HCT116 (cell line): ENCODE data around the gene PDE10A. TPM values are rescaled to one million over a fixed set of nuclear protein-coding genes. Genes with fewer than 3 reads are reported as not detected.

Source experiments
- ATAC-seq: fragments of 200-7000 bp; cut with Tn5 transposase; 2 replicates; pipeline ENCODE4 v1.9.1; 2020; ENCODE audit warnings: mild to moderate bottlenecking, moderate library complexity
- BruUV-seq: library from RNA; stranded (reverse); fragments of 400-500 nt; replicated peaks from 2 replicates; lab custom pipeline; 2021; lab: Mats Ljungman, UMichigan
- CTCF ChIA-PET: fragments of 300-600 bp; sonication (Branson Sonifier 250); formaldehyde crosslinking; loops from one replicate; lab custom pipeline; 2021; ENCODE audit warnings: antibody characterized with exemption; lab: Charles Lee
- POLR2A ChIA-PET: fragments of 300-600, 350-600 bp; sonication (Branson Sonifier 250); formaldehyde crosslinking; loops from one replicate; lab custom pipeline; 2021; ENCODE audit warnings: antibody characterized with exemption; lab: Charles Lee
- RAD21 ChIA-PET, 2 experiments: fragments of 300-600 bp; sonication (Branson Sonifier 250); formaldehyde crosslinking; loops; one replicate each; lab custom pipeline; 2023; ENCODE audit warnings: low total read pairs in 2 of 2; ENCODE audit not compliant: uncharacterized antibody in 2 of 2, unreplicated experiment in 2 of 2, low non-redundant PET in 1 of 2; lab: Charles Lee
- DNase-seq: peaks from one replicate; pipeline ENCODE4 v3.0.0-alpha.2; 2010; ENCODE audit warnings: low read depth, low spot score
- H2AFZ ChIP-seq: fragments of 200-600 bp; shearing (Covaris generic), sonication (generic); 2 replicates; pipeline ENCODE4 v1.6.1; 2017; ENCODE audit warnings: low read depth, mixed run types, mixed read lengths, antibody characterized with exemption, low read length; ENCODE audit not compliant: poor library complexity, severe bottlenecking
- H3K27ac ChIP-seq: 2 replicates; pipeline ENCODE4 v1.5.1; 2012; ENCODE audit warnings: low read depth, low read length
- H3K27me3 ChIP-seq: fragments of 200-600 bp; sonication (generic); 2 replicates; pipeline ENCODE4 v1.6.1; 2016; ENCODE audit warnings: mixed run types, low read length, mixed read lengths; ENCODE audit not compliant: insufficient read depth
- H3K36me3 ChIP-seq, 2 experiments: fragments of 200-500 bp in 1 of 2; fragments of 200-600 bp in 1 of 2; sonication (Bioruptor generic) in 1 of 2; sonication (generic) in 1 of 2; 2 replicates each; pipeline versions ENCODE4 v1.5.1 to v1.6.1; 2014 to 2016; ENCODE audit warnings: low read length in 2 of 2, inconsistent platforms in 1 of 2, mixed read lengths in 1 of 2, mixed run types in 1 of 2; ENCODE audit not compliant: insufficient read depth in 2 of 2, control insufficient read depth in 1 of 2
- H3K4me1 ChIP-seq, 2 experiments: fragments of 200-600 bp in 1 of 2; sonication (generic) in 1 of 2; 2 replicates each; pipeline versions ENCODE4 v1.5.1 to v1.6.1; 2012 to 2017; ENCODE audit warnings: low read length in 2 of 2, inconsistent platforms in 1 of 2, mild to moderate bottlenecking in 1 of 2, mixed read lengths in 1 of 2, mixed run types in 1 of 2, moderate library complexity in 1 of 2; ENCODE audit not compliant: insufficient read depth in 2 of 2, control insufficient read depth in 1 of 2
- H3K4me2 ChIP-seq: fragments of 200-600 bp; sonication (generic); 2 replicates; pipeline ENCODE4 v1.6.1; 2017; ENCODE audit warnings: mixed run types, low read length, mixed read lengths
- H3K4me3 ChIP-seq, 2 experiments: fragments of 200-600 bp in 1 of 2; sonication (generic) in 1 of 2; replicated peaks in 1 of 2; 2 replicates each; pipeline ENCODE4 v1.5.1; 2011 to 2016; ENCODE audit warnings: low read length in 2 of 2, control low read depth in 1 of 2, low read depth in 1 of 2, mild to moderate bottlenecking in 1 of 2, mixed read lengths in 1 of 2, mixed run types in 1 of 2
- H3K79me2 ChIP-seq: fragments of 200-600 bp; sonication (generic); 2 replicates; pipeline ENCODE4 v1.6.1; 2017; ENCODE audit warnings: mild to moderate bottlenecking, mixed run types, low read length, moderate library complexity, mixed read lengths; ENCODE audit not compliant: insufficient read depth
- H3K9ac ChIP-seq: fragments of 200-600 bp; sonication (generic); 2 replicates; pipeline ENCODE4 v1.6.1; 2016; ENCODE audit warnings: low read length, mixed read lengths
- H3K9me2 ChIP-seq: fragments of 200-600 bp; sonication (generic), shearing (Covaris generic); 2 replicates; pipeline ENCODE4 v1.6.1; 2017; ENCODE audit warnings: mixed run types, mild to moderate bottlenecking, moderate library complexity; ENCODE audit not compliant: insufficient read depth
- H3K9me3 ChIP-seq, 2 experiments: fragments of 200-500 bp in 1 of 2; fragments of 200-600 bp in 1 of 2; sonication (Bioruptor generic) in 1 of 2; sonication (generic) in 1 of 2; 2 replicates each; pipeline ENCODE4 v1.6.1; 2014 to 2017; ENCODE audit warnings: low read length in 2 of 2, mixed read lengths in 2 of 2, inconsistent platforms in 1 of 2, low read depth in 1 of 2, mild to moderate bottlenecking in 1 of 2, mixed run types in 1 of 2, moderate library complexity in 1 of 2; ENCODE audit not compliant: control insufficient read depth in 1 of 2, insufficient read depth in 1 of 2
- H4K20me1 ChIP-seq: fragments of 200-600 bp; sonication (generic), shearing (Covaris generic); 2 replicates; pipeline ENCODE4 v1.6.1; 2017; ENCODE audit warnings: mixed run types, mild to moderate bottlenecking, moderate library complexity; ENCODE audit not compliant: insufficient read depth
- FOSL1 ChIP-seq: IDR thresholded peaks from 2 replicates; pipeline ENCODE4 v1.6.1; 2012; ENCODE audit warnings: low read depth
- JUND ChIP-seq: IDR thresholded peaks from 2 replicates; pipeline ENCODE4 v1.6.1; 2012
- SIN3A ChIP-seq: IDR thresholded peaks from 2 replicates; pipeline ENCODE4 v1.6.1; 2012; ENCODE audit warnings: low read depth
- SP1 ChIP-seq: IDR thresholded peaks from 2 replicates; pipeline ENCODE4 v1.6.1; 2012; ENCODE audit warnings: low read depth
- SRF ChIP-seq: IDR thresholded peaks from 2 replicates; pipeline ENCODE4 v1.6.1; 2012; ENCODE audit warnings: low read depth
- TCF7L2 ChIP-seq: IDR thresholded peaks from 2 replicates; pipeline ENCODE4 v1.7.0; 2011; ENCODE audit warnings: borderline replicate concordance, inconsistent platforms; ENCODE audit not compliant: insufficient read depth, insufficient read length; ENCODE audit errors: extremely low read depth
- ZFX ChIP-seq: fragments of 450-650 bp; IDR thresholded peaks from 2 replicates; pipeline ENCODE4 v1.6.1; 2017
- ZNF274 ChIP-seq: fragments of 200-500 bp; sonication (Bioruptor generic); IDR thresholded peaks from 2 replicates; pipeline ENCODE4 v1.6.1; 2014; ENCODE audit warnings: mild to moderate bottlenecking, low read depth, low read length, inconsistent platforms
- intact Hi-C: fragments of 100-400 bp; cut with micrococcal nuclease; formaldehyde crosslinking; loops from 2 replicates; pipeline ENCODE4 v1.10.0; 2022
- total RNA-seq: library from RNA; stranded (reverse); gene quantifications from one replicate; pipeline ENCODE4 v1.2.1, GENCODE V29; 2021; ENCODE audit not compliant: unreplicated experiment
- TF ChIP-seq, protein P1 (sequence below): IDR thresholded peaks from 2 replicates; pipeline ENCODE4 v1.6.1; 2011; ENCODE audit warnings: mild to moderate bottlenecking, low read length, moderate library complexity; ENCODE audit not compliant: insufficient replicate concordance; ENCODE audit errors: extremely low read depth
- TF ChIP-seq, protein P2 (sequence below), 3 experiments: fragments of 200-600 bp in 1 of 3; sonication (generic) in 1 of 3; IDR thresholded peaks in 2 of 3; conservative IDR thresholded peaks in 1 of 3; 2 replicates each; pipeline ENCODE4 v1.5.1; 2012 to 2017; ENCODE audit warnings: low read depth in 2 of 3, low read length in 2 of 3, antibody characterized with exemption in 1 of 3, borderline replicate concordance in 1 of 3, control low read depth in 1 of 3, mild to moderate bottlenecking in 1 of 3, mixed read lengths in 1 of 3, mixed run types in 1 of 3, moderate library complexity in 1 of 3; ENCODE audit not compliant: insufficient read depth in 1 of 3
- TF ChIP-seq, protein P3 (sequence below): IDR thresholded peaks from 2 replicates; pipeline ENCODE4 v1.6.1; 2012

The PDE10A gene
- total RNA-seq, 1 experiment from 2014 or later, result 0.37 TPM

DNA sequence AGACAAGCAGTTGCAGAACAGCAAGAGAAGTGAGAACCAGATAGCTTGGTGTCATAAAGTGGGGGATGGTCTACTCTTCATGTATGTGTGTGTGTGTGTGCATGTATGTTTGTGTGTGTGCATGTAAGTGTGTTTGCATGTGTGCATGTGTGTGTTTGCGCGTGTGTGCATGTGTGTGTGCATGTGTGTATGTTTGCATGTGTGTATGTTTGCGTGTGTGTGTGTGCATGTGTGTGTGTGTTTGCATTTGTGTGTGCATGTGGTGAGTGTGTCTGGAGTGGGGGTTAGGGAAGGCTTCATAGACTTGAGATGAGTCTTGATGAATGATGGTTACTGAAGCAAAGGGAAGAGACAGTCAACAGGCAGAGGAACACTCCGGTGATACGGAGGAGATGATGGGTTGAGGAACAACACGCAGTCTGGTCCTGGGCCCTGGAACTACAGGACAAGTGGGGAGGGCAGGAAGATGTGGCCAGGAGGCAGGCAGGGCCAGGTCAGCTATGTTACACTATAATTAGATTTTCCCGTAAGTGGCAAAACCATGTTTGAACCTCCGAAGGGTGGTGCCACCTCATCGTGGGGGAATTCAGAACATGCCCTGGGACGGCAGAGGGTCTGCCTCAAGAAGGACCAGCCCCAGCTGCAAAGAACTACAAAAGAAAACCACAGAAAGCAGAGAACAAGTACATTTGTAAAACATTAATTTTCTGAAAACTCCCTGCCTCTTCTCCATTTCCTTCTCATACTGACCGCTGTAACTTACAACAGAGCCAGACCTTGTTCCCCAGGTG is 38.7 kb upstream of the PDE10A start:
- POLR2A ChIA-PET, result no interaction called here
- intact Hi-C loops, result no loop called here
- H3K79me2 ChIP-seq, result no peaks in the 10 kb centered on the region
- BruUV-seq, result no TSS peak
- H3K4me2 ChIP-seq, result no peak overlapping the region
- H3K9me2 ChIP-seq, result no peaks in the 10 kb centered on the region
- H3K4me1 ChIP-seq, result no peaks in the 10 kb centered on the region
- H3K27ac ChIP-seq, result no peak overlapping the region
- no peak overlapping the region for H3K9ac ChIP-seq
- no peak overlapping the region for H2AFZ ChIP-seq
- no peak overlapping the region for H3K4me3 ChIP-seq
- DNase-seq, result no peak
- no peaks in the 10 kb centered on the region for H4K20me1 ChIP-seq
- no peaks in the 10 kb centered on the region for H3K9me3 ChIP-seq
- H3K36me3 ChIP-seq, result no peaks in the 10 kb centered on the region
- no peak for TF ChIP-seq TCF7L2
- TF ChIP-seq, protein P1, sequence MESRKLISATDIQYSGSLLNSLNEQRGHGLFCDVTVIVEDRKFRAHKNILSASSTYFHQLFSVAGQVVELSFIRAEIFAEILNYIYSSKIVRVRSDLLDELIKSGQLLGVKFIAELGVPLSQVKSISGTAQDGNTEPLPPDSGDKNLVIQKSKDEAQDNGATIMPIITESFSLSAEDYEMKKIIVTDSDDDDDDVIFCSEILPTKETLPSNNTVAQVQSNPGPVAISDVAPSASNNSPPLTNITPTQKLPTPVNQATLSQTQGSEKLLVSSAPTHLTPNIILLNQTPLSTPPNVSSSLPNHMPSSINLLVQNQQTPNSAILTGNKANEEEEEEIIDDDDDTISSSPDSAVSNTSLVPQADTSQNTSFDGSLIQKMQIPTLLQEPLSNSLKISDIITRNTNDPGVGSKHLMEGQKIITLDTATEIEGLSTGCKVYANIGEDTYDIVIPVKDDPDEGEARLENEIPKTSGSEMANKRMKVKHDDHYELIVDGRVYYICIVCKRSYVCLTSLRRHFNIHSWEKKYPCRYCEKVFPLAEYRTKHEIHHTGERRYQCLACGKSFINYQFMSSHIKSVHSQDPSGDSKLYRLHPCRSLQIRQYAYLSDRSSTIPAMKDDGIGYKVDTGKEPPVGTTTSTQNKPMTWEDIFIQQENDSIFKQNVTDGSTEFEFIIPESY, result no peak
- TF ChIP-seq, protein P2, sequence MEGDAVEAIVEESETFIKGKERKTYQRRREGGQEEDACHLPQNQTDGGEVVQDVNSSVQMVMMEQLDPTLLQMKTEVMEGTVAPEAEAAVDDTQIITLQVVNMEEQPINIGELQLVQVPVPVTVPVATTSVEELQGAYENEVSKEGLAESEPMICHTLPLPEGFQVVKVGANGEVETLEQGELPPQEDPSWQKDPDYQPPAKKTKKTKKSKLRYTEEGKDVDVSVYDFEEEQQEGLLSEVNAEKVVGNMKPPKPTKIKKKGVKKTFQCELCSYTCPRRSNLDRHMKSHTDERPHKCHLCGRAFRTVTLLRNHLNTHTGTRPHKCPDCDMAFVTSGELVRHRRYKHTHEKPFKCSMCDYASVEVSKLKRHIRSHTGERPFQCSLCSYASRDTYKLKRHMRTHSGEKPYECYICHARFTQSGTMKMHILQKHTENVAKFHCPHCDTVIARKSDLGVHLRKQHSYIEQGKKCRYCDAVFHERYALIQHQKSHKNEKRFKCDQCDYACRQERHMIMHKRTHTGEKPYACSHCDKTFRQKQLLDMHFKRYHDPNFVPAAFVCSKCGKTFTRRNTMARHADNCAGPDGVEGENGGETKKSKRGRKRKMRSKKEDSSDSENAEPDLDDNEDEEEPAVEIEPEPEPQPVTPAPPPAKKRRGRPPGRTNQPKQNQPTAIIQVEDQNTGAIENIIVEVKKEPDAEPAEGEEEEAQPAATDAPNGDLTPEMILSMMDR (IDR thresholded peaks at IDR 0.05 in 2 of 3, conservative IDR thresholded peaks at IDR 0.05 in 1 of 3; ENCODE audit: borderline replicate concordance in 1 of 3, insufficient read depth in 1 of 3, low read depth in 2 of 3, low read length in 2 of 3), result no peak
- no peak for TF ChIP-seq ZFX
- TF ChIP-seq, protein P3, sequence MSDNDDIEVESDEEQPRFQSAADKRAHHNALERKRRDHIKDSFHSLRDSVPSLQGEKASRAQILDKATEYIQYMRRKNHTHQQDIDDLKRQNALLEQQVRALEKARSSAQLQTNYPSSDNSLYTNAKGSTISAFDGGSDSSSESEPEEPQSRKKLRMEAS, result no peak
- TF ChIP-seq SIN3A, result no peak
- TF ChIP-seq FOSL1, result no peak
- no peak for TF ChIP-seq JUND
- TF ChIP-seq ZNF274, result no peak
- TF ChIP-seq SRF, result no peak
- no peak for TF ChIP-seq SP1
- no peak for ATAC-seq
- no peaks in the 10 kb centered on the region for H3K27me3 ChIP-seq
- RAD21 ChIA-PET, result no interaction called here
- CTCF ChIA-PET, result no interaction called here
